Subcutaneous adipose tissue (tissue), 4 donors: ENCODE results near the gene PABPN1. TPM values are rescaled to one million over a fixed set of nuclear protein-coding genes. Genes with fewer than 3 reads are reported as not detected.

Source experiments
- total RNA-seq, 4 donors: library from RNA; depleted of rRNA; stranded (reverse); fragments of >200 nt; gene quantifications; one replicate each; pipeline ENCODE4 v1.1.0, GENCODE V29; 2016
- TF ChIP-seq, protein P1 (sequence below): fragments of 450-650 bp; IDR thresholded peaks from one replicate; pipeline ENCODE4 v1.5.1; 2016; ENCODE audit warnings: low read depth, mild to moderate bottlenecking, control low read depth, antibody characterized with exemption, moderate library complexity

Gene PABPN1
- total RNA-seq, 4 donors from 2014 or later, result 31.8 to 56.1 (median 42.5) TPM

DNA sequence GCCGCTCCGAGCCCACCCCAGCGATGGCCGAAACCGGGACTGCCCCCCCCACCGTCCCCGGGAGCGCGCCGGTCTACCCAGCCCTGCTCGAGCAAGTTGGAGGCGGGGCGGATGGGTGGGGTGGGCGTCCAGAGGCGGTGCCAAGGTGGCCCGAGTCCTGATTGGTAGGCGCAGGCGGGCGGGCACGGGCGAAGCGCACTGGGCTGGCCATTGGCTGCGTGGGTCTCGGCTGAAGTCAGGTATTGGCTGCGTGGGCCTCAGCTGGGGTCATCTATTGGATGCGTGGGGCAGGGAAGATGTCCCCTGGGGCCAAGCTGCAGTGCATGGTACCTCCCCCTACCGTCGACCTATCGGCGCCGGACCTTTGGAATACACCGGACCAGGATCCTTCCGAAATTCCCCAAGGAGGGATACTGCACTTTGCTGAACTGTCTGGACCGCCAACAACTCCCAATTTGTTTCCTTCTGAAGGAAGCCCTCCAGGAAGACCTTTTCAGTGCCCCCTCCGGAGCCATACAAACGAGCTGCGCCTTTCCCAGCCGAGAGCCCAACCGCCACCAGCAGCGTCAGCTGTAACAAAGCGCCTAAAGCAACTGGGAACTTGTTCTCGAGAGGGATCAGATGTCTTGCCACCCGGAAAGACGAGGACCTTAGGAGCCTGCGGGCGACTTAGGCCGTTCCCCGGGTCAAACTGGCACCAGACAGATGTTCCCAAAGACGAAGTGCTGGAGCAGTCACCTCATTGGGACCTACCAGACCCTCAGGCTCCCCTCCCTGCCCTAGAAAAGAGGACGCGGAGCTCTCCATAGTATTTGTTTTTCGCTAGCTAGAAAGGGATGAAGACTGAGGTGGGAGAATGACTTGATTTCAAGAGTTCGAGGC is 35.0 kb upstream of the PABPN1 start, which contains the start of gene HOMEZ:
Gene HOMEZ (minus strand): TSS at position 113 of the 882 bp plus-strand sequence. CDS start 180 bp downstream, outside the sequence.
- TF ChIP-seq, protein P1, sequence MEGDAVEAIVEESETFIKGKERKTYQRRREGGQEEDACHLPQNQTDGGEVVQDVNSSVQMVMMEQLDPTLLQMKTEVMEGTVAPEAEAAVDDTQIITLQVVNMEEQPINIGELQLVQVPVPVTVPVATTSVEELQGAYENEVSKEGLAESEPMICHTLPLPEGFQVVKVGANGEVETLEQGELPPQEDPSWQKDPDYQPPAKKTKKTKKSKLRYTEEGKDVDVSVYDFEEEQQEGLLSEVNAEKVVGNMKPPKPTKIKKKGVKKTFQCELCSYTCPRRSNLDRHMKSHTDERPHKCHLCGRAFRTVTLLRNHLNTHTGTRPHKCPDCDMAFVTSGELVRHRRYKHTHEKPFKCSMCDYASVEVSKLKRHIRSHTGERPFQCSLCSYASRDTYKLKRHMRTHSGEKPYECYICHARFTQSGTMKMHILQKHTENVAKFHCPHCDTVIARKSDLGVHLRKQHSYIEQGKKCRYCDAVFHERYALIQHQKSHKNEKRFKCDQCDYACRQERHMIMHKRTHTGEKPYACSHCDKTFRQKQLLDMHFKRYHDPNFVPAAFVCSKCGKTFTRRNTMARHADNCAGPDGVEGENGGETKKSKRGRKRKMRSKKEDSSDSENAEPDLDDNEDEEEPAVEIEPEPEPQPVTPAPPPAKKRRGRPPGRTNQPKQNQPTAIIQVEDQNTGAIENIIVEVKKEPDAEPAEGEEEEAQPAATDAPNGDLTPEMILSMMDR, result no peak

DNA sequence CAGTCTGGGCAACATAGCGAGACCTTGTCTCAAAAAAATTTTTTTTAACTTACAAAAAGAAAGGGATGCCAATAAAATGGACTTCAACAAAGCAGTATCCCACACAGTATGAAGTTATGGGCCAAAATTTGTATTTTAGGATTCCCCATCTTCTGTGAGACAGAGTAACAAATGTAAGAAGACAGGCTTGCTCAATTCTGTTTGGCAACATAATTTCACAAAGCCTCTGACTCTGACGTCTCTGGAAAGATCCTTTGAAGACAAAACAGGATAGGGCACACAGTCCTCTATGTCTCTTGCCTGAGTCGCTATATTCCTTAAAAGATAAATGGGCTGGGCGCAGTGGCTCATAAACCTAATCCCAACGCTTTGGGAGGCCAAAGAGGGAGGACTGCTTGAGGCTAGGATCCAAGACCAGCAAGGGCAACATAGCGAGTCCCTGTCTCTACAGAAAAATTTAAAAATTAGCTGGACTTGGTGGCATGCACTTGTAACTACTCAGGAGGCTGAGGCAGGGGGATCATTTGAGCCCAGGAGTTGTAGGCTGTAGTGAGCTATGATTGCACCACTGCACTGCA is 34.3 kb upstream of the PABPN1 start:
- TF ChIP-seq, protein P1, result no peak

DNA sequence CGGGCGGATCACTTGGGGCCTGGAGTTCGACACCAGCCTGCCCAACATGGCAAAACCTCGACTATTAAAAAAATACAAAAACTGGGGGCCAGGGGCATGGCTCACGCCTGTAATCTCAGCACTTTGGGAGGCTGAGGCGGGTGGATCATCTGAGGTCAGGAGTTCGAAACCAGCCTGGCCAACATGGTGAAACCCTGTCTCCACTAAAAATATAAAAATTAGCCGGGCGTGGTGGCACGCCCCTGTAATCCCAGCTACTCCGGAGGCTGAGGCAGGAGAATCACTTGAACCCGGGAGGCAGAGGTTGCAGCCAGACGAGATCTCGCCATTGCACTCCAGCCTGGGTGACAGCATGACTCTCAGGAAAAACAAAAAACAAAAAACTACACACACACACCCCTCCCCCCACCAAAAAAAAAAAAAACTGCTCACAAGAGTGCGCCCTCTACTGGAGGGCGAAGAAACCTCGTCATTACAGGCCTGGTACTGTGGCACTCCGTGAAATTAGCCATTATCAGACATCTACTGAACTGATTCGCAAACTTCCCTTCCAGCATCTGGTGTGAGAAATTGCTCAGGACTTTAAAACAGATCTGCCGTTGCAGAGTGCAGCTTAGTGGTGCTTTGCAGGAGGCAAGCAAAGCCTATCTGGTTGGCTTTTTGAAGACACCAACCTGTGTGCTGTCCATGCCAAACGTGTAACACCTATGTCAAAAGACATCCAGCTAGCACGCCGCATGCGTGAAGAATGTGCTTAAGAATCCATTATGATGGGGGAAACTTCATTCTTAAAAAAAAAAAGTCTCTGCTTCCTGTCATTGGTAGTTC is 26.3 kb upstream of the PABPN1 start:
- TF ChIP-seq, protein P1, result no peak

DNA sequence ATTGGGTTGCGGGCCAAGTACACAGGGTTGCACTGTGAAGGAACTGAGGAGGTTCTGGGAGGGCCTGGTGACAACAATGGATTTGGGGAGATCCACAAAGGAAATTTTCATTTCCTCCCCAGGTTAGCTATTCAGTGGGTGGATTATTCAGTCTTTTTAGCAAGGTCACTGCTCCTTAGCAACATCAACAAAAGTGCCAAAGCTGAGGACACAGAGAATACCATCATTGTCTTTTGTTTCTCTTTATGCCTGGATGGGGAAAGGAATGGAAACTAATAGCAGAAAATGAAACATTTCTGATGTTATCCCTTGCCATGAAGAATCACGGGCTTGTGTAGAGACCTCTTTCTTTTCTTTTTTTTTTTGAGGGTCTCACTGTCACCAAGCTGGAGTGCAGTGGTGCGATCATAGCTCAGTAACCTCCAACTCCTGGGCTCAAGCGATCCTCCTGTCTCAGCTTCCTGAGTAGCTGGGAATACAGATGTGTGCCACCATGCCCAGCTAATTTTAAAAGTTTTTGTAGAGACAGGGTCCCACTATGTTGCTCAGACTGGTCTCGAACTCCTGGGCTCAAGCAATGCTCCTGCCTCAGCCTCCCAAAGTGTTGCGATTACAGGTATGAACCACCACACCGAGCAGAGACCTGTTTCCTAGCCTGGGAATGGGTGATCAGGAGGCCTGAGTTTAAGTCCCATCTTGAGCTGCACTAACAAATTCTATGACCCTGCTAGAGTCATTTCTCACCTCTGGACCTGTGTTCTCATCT is 25.1 kb upstream of the PABPN1 start:
- TF ChIP-seq, protein P1, result no peak

DNA sequence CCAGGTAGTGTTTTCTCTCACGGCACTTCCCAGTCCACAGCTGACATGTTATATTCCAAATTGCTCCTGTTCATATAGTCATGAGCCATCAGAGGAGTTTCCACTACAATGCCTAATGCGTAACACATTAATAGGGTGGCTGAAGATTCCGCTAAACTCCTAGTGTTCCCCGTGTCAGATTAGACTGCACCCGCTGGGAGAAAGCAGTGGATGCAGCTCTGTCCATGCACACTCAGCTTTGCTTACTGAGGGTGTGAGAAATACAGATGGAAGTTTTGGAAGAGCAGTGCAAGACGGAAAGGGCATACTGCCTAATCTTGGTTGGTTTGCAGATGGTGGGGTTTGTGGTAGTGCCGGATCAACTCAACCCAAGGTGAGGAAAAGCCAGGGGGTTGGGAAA is 24.2 kb upstream of the PABPN1 start:
- TF ChIP-seq, protein P1, result no peak

DNA sequence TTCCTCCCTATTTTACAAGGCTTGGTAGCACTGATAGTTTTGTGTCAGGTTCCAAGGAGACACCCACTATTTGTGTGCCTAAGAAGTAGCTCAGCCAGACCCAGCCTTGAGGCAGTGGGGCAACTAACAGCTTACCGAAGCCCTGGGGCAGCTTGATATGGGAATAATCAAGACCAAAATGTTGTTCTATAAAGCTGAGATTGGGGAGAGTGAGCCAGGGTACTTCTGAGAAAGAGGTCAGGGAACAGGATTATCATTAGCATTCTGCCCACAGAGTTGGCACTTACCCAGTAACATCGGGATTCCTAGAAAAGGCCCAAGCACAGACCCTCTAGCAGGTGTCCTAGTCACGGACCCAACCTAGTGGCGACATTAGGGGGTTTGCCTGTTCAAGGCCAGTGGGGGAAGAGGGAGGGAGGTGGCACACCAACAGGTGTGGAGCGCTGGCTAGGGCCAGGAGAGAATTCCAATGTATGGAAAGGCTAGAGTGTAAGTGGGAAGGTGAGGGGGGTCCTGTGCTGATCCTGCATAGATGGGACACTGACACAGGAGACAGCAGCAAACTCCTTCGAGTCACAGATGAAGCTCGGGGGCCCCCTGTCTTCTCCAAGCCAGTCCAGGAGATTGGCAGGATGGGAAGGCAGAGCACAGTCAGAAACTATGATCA is 23.5 kb upstream of the PABPN1 start:
- TF ChIP-seq, protein P1, result no peak
